ENCODE measurements around the gene KIF19.

KIF19 gene

GRCh38 chr17:74373838-74374606 lies 48.0 kb downstream of the KIF19 start:
- H3K36me3 ChIP-seq (ENCODE audit: insufficient read depth, low read length) = no peaks in the 10 kb centered on the region
- TF ChIP-seq EZH2 (IDR thresholded peaks at IDR 0.05; ENCODE audit: borderline replicate concordance, low read depth, low read length, severe bottlenecking) (no peak), CTCF (IDR thresholded peaks at IDR 0.05; ENCODE audit: borderline replicate concordance, extremely low read depth, low read length, poor library complexity, severe bottlenecking) (no peak)
- no peak overlapping the region for H3K4me3 ChIP-seq (ENCODE audit: low read depth in 1 of 2, low read length in 2 of 2)
- H3K4me2 ChIP-seq (ENCODE audit: insufficient read depth, low read length) = no peak overlapping the region
- no peak overlapping the region for H3K9ac ChIP-seq (ENCODE audit: low read depth, low read length)
- H3K79me2 ChIP-seq (ENCODE audit: insufficient read depth, low read length) = no peaks in the 10 kb centered on the region
- no peak overlapping the region for H2AFZ ChIP-seq (ENCODE audit: low read depth, low read length)
- H3K9me3 ChIP-seq (ENCODE audit: insufficient read depth, low read length, severe bottlenecking) = no peaks in the 10 kb centered on the region
- peaks cover 1% of the 10 kb centered on the region for H3K27me3 ChIP-seq (ENCODE audit: insufficient read depth, low read length, poor library complexity)
- H3K27ac ChIP-seq (ENCODE audit: low read length) = no peak overlapping the region
- peaks cover 11% of the 10 kb centered on the region for H4K20me1 ChIP-seq (ENCODE audit: insufficient read depth, low read length)
- no peak for DNase-seq
- no peaks in the 10 kb centered on the region for H3K4me1 ChIP-seq (ENCODE audit: insufficient read depth, low read length)
- no peak for ATAC-seq (ENCODE audit: insufficient read depth, low read depth)

GRCh38 chr17:74374858-74375257 lies 48.8 kb downstream of the KIF19 start:
- Histone ChIP-seq H3K27ac (ENCODE audit: low read length) (no peak overlapping the region), H3K4me2 (ENCODE audit: insufficient read depth, low read length) (no peak overlapping the region), H3K9me3 (ENCODE audit: insufficient read depth, low read length, severe bottlenecking) (no peaks in the 10 kb centered on the region), H3K36me3 (ENCODE audit: insufficient read depth, low read length) (no peaks in the 10 kb centered on the region), H3K9ac (ENCODE audit: low read depth, low read length) (no peak overlapping the region), H2AFZ (ENCODE audit: low read depth, low read length) (no peak overlapping the region), H3K4me3 (ENCODE audit: low read depth in 1 of 2, low read length in 2 of 2) (no peak overlapping the region), H3K4me1 (ENCODE audit: insufficient read depth, low read length) (peaks cover 8% of the 10 kb centered on the region), H3K27me3 (ENCODE audit: insufficient read depth, low read length, poor library complexity) (no peaks in the 10 kb centered on the region), H4K20me1 (ENCODE audit: insufficient read depth, low read length) (peaks cover 6% of the 10 kb centered on the region; the same call in 1 of the 2 replicates), H3K79me2 (ENCODE audit: insufficient read depth, low read length) (no peaks in the 10 kb centered on the region)
- TF ChIP-seq CTCF (IDR thresholded peaks at IDR 0.05; ENCODE audit: borderline replicate concordance, extremely low read depth, low read length, poor library complexity, severe bottlenecking) (no peak), EZH2 (IDR thresholded peaks at IDR 0.05; ENCODE audit: borderline replicate concordance, low read depth, low read length, severe bottlenecking) (no peak)
- no peak for ATAC-seq (ENCODE audit: insufficient read depth, low read depth)
- no peak for DNase-seq

- Histone ChIP-seq H3K27me3 (ENCODE audit: insufficient read depth, low read length, poor library complexity) (no peaks in the 10 kb centered on the region), H3K4me1 (ENCODE audit: insufficient read depth, low read length) (peaks cover 9% of the 10 kb centered on the region), H3K27ac (ENCODE audit: low read length) (no peak overlapping the region), H3K9me3 (ENCODE audit: insufficient read depth, low read length, severe bottlenecking) (no peaks in the 10 kb centered on the region), H4K20me1 (ENCODE audit: insufficient read depth, low read length) (no peaks in the 10 kb centered on the region), H3K79me2 (ENCODE audit: insufficient read depth, low read length) (no peaks in the 10 kb centered on the region), H3K36me3 (ENCODE audit: insufficient read depth, low read length) (no peaks in the 10 kb centered on the region), H2AFZ (ENCODE audit: low read depth, low read length) (no peak overlapping the region), H3K9ac (ENCODE audit: low read depth, low read length) (no peak overlapping the region), H3K4me3 (ENCODE audit: low read depth in 1 of 2, low read length in 2 of 2) (no peak overlapping the region), H3K4me2 (ENCODE audit: insufficient read depth, low read length) (no peak overlapping the region)
- DNase-seq = peak; percentile 89
- peak; percentile 97 for ATAC-seq (ENCODE audit: insufficient read depth, low read depth)
- TF ChIP-seq EZH2 (IDR thresholded peaks at IDR 0.05; ENCODE audit: borderline replicate concordance, low read depth, low read length, severe bottlenecking) (no peak), CTCF (IDR thresholded peaks at IDR 0.05; ENCODE audit: borderline replicate concordance, extremely low read depth, low read length, poor library complexity, severe bottlenecking) (peak; percentile 96)
Measured at GRCh38 chr17:74379495-74380085, 53.6 kb downstream of the KIF19 start.

All from DND-41 (cell line).